ENCODE data around the gene CYTH3. TPM values are rescaled to one million over a fixed set of nuclear protein-coding genes. Genes with fewer than 3 reads are reported as not detected.
"Not testable (repeated sequence)": the region's sequence is repeated elsewhere in the genome, so short reads cannot be mapped to it uniquely, and the experiment has no call there.

The CYTH3 gene, protein sequence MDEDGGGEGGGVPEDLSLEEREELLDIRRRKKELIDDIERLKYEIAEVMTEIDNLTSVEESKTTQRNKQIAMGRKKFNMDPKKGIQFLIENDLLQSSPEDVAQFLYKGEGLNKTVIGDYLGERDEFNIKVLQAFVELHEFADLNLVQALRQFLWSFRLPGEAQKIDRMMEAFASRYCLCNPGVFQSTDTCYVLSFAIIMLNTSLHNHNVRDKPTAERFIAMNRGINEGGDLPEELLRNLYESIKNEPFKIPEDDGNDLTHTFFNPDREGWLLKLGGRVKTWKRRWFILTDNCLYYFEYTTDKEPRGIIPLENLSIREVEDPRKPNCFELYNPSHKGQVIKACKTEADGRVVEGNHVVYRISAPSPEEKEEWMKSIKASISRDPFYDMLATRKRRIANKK
- 1 to 10 TPM in 1 of 2 experiments, under 1 TPM in 1; 0.75 to 1.2 TPM for total RNA-seq

DNA sequence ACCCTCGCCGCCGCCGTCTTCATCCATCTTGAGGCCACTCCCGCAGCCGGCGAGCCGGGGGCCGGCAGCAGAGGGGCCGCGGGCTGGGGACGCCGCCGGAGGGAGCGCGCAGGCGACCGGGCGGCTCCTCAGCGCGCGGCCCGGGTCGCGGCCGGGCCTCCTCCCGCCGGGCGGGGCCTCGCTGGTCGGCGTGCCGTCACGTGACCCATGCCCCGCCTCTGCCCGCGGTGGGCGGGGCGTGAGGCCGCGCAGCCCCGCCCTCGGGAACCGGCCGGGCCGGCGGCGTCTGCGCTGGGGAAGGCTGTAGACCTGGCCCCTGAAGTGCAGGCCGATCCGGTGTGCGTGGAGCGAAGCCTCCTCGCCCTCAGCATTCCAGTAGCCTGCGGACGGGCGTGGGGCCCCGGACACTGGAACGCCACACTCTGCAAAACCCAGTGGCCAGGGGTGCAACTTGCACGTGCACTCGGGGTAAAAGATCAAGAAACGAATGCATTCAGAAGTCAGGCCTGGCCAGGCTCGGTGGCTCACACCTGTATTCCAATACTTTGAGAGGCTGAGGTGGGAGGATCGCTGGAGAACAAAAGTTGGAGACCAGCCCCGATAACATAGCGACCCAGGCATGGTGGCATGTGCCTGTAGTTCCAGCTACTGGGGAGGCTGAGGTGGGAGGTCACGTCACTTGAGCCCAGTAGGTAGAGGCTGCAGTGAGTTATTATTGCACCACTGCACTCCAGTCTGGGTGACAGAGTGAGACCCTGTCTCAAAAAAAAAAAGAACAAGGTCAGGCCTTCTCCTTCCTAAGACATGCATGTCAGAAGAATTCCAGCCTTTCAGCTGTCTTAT is at the start of gene CYTH3:
TSS of gene CYTH3 (minus strand) at position 144 of the 843 bp plus-strand sequence. CDS start at position 27, 117 bp downstream.
- intact Hi-C loops (cut with DNase I, micrococcal nuclease): loop anchor here in 1 of 2 experiments (1.0 to 5.0 kb wide), 5 partner anchors 51 to 850 kb away; partner anchors contain the start of genes AIMP2, PMS2, RNF216 and TNRC18
- ChIA-PET CTCF (interaction anchor here (0.6 to 1.0 kb wide), 2 partner anchors 27 to 509 kb away, joined by 3 read pairs; no protein-coding TSS in a partner anchor), POLR2A (interaction anchor here (0.6 kb wide), 1 partner anchor 45 kb away, joined by 3 read pairs; no protein-coding TSS in a partner anchor)
- no peaks in the 10 kb centered on the region for H3K9me3 Mint-ChIP-seq (ENCODE audit: low read depth)
- DNase-seq (peak; percentile 84), ATAC-seq (peak; percentile 94)
- peaks cover 19% of the 10 kb centered on the region for H3K27me3 Mint-ChIP-seq
- H3K36me3 Mint-ChIP-seq (ENCODE audit: low read depth): no peaks in the 10 kb centered on the region
- H3K27ac Mint-ChIP-seq: peak within 1 kb of the TSS; percentile 35
- H3K4me1 Mint-ChIP-seq: peaks cover 17% of the 10 kb centered on the region
- peak within 1 kb of the TSS; percentile 80 for H3K4me3 Mint-ChIP-seq

DNA sequence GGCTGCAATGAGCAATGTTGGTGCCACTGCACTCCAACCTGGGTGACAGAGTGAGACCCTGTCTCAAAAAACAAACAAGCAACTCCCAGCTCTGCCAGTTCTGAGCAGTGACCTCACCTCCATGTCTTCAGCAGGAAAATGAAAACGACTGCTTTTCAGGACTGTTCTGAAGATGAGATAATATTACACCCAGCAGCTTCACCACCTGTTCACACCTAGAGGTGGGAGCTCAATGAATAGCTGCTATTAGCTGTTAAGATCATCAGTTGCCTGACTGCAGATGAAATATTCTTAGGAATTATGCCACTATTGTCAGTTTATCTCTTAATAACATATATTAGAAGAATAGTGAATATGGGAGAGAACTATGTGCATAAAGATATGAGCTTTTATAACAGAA is 48.4 kb upstream of the CYTH3 start:
- ATAC-seq (no peak), DNase-seq (no peak)
- POLR2A ChIA-PET: interaction anchor here (0.6 kb wide), 1 partner anchor 307 kb away, joined by 3 read pairs; no protein-coding TSS in a partner anchor
- Mint-ChIP-seq H3K27ac (no peak overlapping the region), H3K4me1 (peaks cover 6% of the 10 kb centered on the region), H3K4me3 (no peak overlapping the region), H3K9me3 (ENCODE audit: low read depth) (no peaks in the 10 kb centered on the region), H3K36me3 (ENCODE audit: low read depth) (no peaks in the 10 kb centered on the region), H3K27me3 (no peaks in the 10 kb centered on the region)
- CTCF ChIA-PET: interaction anchor here (0.7 to 1.4 kb wide), 3 partner anchors 15 to 170 kb away, joined by 3 read pairs; no protein-coding TSS in a partner anchor
- intact Hi-C loops (cut with DNase I, micrococcal nuclease): loop anchor here in 1 of 2 experiments (5.0 kb wide), 1 partner anchor 158 kb away; no protein-coding TSS in a partner anchor

DNA sequence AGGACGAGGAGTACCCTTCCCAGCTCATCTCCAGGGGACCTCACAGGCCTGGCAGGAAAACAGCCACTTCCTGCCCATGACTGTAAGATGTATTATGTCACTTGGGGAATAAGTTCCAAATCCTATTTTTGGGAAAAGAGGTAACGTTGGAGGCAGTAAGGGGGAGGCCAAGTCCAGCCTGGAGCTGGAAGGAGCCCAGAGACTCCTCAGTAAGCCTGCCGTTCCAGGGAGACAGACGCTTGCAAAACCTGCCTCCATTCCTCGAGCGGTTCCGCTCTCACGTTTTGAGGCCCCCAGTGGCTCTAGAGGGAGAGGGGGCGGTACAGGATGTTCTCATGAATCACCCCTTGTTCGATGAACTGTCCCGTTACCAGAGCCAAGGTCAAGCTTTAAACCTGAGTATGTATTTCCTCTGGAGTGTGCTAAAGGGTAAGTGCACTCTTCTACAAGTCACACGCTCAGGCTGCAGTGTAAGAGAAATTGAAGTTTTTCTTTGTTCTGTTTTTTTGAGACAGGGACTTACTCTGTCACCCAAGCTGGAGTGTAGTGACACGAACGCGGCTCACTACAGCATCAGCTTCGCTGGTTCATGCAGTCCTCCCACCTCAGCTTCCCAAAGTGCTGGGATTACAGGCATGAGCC is 45.5 kb upstream of the CYTH3 start:
- DNase-seq (peak; percentile 35), ATAC-seq (peak; percentile 63)
- Mint-ChIP-seq H3K27ac (no peak overlapping the region), H3K4me1 (peaks cover 3% of the 10 kb centered on the region), H3K9me3 (ENCODE audit: low read depth) (no peaks in the 10 kb centered on the region), H3K4me3 (no peak overlapping the region), H3K36me3 (ENCODE audit: low read depth) (no peaks in the 10 kb centered on the region), H3K27me3 (no peaks in the 10 kb centered on the region)
- CTCF ChIA-PET: interaction anchor here (0.7 kb wide), 1 partner anchor 153 kb away, joined by 3 read pairs; no protein-coding TSS in a partner anchor
- POLR2A ChIA-PET: interaction anchor here (0.5 kb wide), 1 partner anchor 45 kb away, joined by 3 read pairs; no protein-coding TSS in a partner anchor
- intact Hi-C loops (cut with DNase I, micrococcal nuclease): no loop called here

DNA sequence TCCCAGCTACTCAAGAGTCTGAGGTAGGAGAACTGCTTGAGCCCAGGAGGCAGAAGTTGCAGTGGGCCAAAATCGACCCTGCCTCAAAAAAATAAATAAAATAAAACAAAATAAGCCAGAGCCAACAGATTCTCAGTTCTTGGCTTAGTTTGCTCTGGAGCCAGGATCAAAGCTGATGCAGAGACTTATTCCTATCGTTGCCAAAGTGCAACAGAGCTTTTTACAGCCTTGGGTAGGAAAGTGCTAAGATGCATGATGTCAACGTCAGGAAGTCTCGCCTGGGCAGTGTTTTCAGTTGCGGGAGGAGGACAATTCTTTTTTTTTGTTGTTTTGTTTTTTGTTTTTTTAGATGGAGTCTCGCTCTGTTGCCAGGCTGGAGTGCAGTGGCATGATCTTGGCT is 43.8 kb upstream of the CYTH3 start:
- Mint-ChIP-seq H3K4me1 (peaks cover 3% of the 10 kb centered on the region), H3K9me3 (ENCODE audit: low read depth) (no peaks in the 10 kb centered on the region), H3K27ac (no peak overlapping the region), H3K36me3 (ENCODE audit: low read depth) (no peaks in the 10 kb centered on the region), H3K4me3 (no peak overlapping the region), H3K27me3 (no peaks in the 10 kb centered on the region)
- DNase-seq (no peak), ATAC-seq (no peak)
- POLR2A ChIA-PET: interaction anchor here (0.6 kb wide), 1 partner anchor 204 kb away, joined by 5 read pairs; no protein-coding TSS in a partner anchor
- intact Hi-C loops (cut with DNase I, micrococcal nuclease): no loop called here
- CTCF ChIA-PET: interaction anchor here (0.7 to 1.1 kb wide), 2 partner anchors 11 to 177 kb away, joined by 3 read pairs; no protein-coding TSS in a partner anchor

DNA sequence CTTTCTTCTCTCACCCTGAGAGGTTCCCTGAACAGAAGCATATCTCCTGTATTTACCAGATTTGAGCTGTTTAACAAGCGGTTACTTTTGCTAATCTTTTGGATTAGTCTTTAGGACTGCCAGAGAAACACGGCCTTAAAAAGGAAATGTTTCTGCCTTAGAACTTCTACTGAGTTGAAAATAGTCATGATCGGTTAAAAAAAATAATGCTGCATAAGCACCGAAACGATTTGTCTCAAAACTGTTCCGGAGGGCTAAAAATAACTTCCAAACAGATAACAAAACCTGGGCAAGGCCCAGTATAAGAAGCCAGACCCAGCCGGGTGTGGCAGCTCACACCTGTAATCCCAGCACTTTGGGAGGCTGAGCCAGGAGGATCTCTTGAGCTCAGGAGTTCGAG is 43.3 kb upstream of the CYTH3 start:
- no peaks in the 10 kb centered on the region for H3K36me3 Mint-ChIP-seq (ENCODE audit: low read depth)
- no peaks in the 10 kb centered on the region for H3K27me3 Mint-ChIP-seq
- H3K4me1 Mint-ChIP-seq: peaks cover 3% of the 10 kb centered on the region
- intact Hi-C loops (cut with DNase I, micrococcal nuclease): no loop called here
- DNase-seq (no peak), ATAC-seq (no peak)
- no peak overlapping the region for H3K27ac Mint-ChIP-seq
- ChIA-PET CTCF (interaction anchor here (0.7 to 1.1 kb wide), 2 partner anchors 10 to 177 kb away, joined by 3 read pairs; no protein-coding TSS in a partner anchor), POLR2A (no interaction called here)
- no peak overlapping the region for H3K4me3 Mint-ChIP-seq
- H3K9me3 Mint-ChIP-seq (ENCODE audit: low read depth): no peaks in the 10 kb centered on the region

DNA sequence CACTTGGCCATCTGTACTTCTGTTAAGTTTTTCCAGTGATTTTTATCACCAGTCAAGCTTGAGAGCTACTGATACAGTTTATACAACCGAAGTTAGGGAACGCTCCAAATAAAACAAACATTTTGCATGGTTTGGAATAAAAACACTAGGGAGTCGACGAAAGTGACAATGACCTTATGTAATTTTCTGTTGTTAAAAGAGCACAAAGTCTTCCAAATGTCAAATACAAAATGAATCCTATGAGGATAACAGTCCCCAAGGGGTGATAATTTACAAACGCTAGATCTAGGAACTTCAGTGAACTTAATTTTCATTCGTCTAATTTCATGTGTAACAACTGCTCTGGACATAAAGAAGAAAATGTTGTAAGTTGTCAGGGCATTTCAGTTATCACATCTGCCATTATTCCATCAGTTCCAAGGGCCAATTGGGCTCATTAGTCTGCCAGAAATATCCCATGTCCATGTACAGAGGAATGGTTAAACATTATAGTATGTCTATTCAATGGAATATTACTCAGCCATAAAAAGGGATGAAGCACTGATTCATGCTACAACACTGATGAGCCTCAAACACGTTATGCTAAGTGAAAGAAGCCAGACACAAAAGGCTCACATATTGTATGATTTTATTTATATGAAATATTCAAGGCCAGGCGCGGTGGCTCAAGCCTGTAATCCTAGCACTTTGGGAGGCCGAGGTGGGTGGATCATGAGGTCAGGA is 38.0 kb upstream of the CYTH3 start:
- H3K36me3 Mint-ChIP-seq (ENCODE audit: low read depth): no peaks in the 10 kb centered on the region
- ATAC-seq (no peak), DNase-seq (no peak)
- no peaks in the 10 kb centered on the region for H3K27me3 Mint-ChIP-seq
- H3K4me1 Mint-ChIP-seq: no peaks in the 10 kb centered on the region
- H3K4me3 Mint-ChIP-seq: no peak overlapping the region
- intact Hi-C loops (cut with DNase I, micrococcal nuclease): no loop called here
- H3K9me3 Mint-ChIP-seq (ENCODE audit: low read depth): no peaks in the 10 kb centered on the region
- ChIA-PET POLR2A (no interaction called here), CTCF (no interaction called here)
- no peak overlapping the region for H3K27ac Mint-ChIP-seq

DNA sequence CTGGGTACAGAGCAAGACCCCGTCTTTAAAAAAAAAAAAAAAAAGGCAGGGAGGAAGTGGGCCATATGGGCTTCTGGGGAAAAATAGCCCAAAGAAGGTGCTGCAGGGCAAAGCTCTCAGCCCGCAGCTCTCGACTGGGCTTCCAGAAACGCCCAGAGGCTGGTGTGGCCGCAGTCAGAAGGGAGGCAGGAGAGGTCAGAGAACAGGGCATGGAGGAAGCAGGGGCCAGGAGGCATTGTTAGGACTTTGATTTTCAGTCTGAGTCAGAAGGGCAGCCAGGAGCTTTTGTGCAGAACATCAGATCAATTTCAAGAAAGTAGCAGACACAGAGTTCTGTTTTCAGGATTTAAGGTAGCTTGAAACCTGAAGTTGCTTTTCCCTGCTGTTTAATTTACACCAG is 35.3 kb upstream of the CYTH3 start:
- ChIA-PET POLR2A (no interaction called here), CTCF (interaction anchor here (1.4 kb wide), 1 partner anchor 16 kb away, joined by 3 read pairs; no protein-coding TSS in a partner anchor)
- Mint-ChIP-seq H3K27me3 (no peaks in the 10 kb centered on the region), H3K27ac (no peak overlapping the region), H3K4me1 (no peaks in the 10 kb centered on the region), H3K36me3 (ENCODE audit: low read depth) (no peaks in the 10 kb centered on the region), H3K9me3 (ENCODE audit: low read depth) (no peaks in the 10 kb centered on the region), H3K4me3 (no peak overlapping the region)
- ATAC-seq (no peak), DNase-seq (no peak)
- intact Hi-C loops (cut with DNase I, micrococcal nuclease): no loop called here

DNA sequence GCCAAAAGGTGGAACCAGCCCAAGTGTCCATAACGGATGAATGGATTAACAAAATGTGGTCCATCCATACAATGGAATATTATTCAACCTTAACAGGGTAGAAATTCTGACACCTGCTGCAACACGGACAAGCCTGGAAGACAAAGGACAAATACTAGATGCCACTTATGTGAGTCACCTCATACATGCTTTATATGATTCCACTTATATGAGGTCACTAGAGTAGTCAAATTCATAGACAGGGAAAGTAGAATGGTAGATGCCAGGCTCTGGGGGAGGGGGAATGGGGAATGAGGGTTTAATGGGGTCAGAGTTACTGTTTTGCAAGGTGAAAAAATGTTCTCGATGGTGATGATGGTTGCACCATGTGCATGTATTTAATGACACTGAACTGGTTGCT is 34.0 kb upstream of the CYTH3 start:
- CTCF ChIA-PET: interaction anchor here (1.1 kb wide), 1 partner anchor 15 kb away, joined by 3 read pairs; no protein-coding TSS in a partner anchor
- H3K4me1 Mint-ChIP-seq: no peaks in the 10 kb centered on the region
- no peaks in the 10 kb centered on the region for H3K36me3 Mint-ChIP-seq (ENCODE audit: low read depth)
- no peak for DNase-seq
- H3K27ac Mint-ChIP-seq: no peak overlapping the region
- H3K27me3 Mint-ChIP-seq: no peaks in the 10 kb centered on the region
- H3K9me3 Mint-ChIP-seq (ENCODE audit: low read depth): no peaks in the 10 kb centered on the region
- POLR2A ChIA-PET: no interaction called here
- intact Hi-C loops (cut with DNase I, micrococcal nuclease): no loop called here
- ATAC-seq: no peak
- no peak overlapping the region for H3K4me3 Mint-ChIP-seq

DNA sequence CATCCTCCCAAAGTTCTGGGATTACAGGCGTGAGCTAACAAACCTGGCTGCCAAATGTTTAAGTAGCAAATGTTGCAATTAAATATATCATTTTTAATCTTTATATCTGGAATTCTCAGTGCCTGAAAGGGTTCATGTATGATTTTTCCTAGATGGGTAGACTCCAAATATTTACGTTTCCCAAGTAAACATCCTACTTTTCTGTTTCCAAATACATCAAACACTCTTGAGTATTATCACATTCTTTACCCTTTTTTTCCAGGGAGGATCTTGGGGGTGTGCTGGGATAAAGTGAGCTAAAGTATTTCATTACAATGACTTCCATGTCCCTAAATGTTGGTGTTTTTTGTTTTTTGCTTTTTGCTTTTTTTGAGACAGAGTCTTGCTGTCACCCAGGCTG is 32.9 kb upstream of the CYTH3 start:
- POLR2A ChIA-PET: no interaction called here

DNA sequence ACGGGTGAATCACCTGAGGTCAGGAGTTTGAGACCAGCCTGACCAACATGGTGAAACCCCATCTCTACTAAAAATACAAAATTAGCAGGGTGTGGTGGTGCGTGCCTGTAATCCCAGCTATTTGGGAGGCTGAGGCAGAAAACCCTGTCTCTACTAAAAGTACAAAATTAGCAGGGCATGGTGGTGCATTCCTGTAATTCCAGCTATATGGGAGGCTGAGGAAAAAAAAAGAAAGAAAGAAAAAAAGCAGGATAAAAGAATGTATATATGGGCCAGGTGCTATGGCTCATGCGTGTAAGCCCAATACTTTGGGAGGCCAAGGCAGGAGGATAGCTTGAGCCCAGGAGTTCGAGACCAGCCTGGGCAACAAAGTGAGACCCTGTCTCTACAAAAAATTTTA is 29.0 kb upstream of the CYTH3 start:
- ATAC-seq; intact Hi-C loops (cut with DNase I, micrococcal nuclease); POLR2A ChIA-PET; H3K4me3 Mint-ChIP-seq; H3K4me1 Mint-ChIP-seq; H3K36me3 Mint-ChIP-seq (ENCODE audit: low read depth); CTCF ChIA-PET; H3K27ac Mint-ChIP-seq; H3K9me3 Mint-ChIP-seq (ENCODE audit: low read depth); DNase-seq; H3K27me3 Mint-ChIP-seq: not testable (repeated sequence)

More for the DNA sequence above, 32.9 kb upstream of the CYTH3 start:
- no peaks in the 10 kb centered on the region for H3K36me3 Mint-ChIP-seq (ENCODE audit: low read depth)
- no peaks in the 10 kb centered on the region for H3K9me3 Mint-ChIP-seq (ENCODE audit: low read depth)
- no peak for ATAC-seq
- H3K4me1 Mint-ChIP-seq: no peaks in the 10 kb centered on the region
- no peak for DNase-seq
- no peak overlapping the region for H3K4me3 Mint-ChIP-seq
- H3K27me3 Mint-ChIP-seq: no peaks in the 10 kb centered on the region
- H3K27ac Mint-ChIP-seq: no peak overlapping the region
- intact Hi-C loops (cut with DNase I, micrococcal nuclease): no loop called here
- CTCF ChIA-PET: interaction anchor here (1.0 kb wide), 1 partner anchor 11 kb away, joined by 3 read pairs; no protein-coding TSS in a partner anchor

Data from activated CD4-positive, alpha-beta T cell treated with anti-CD3 and anti-CD28 coated beads for 36 hours (primary cell).